ENCODE measurements around the gene MMP7.
A peak's percentile ranks its signal among the peaks of the same experiment; 100 is the strongest.
"Not testable (repeated sequence)": the region's sequence is repeated elsewhere in the genome, so short reads cannot be mapped to it uniquely, and the experiment has no call there.

MMP7 gene

DNA sequence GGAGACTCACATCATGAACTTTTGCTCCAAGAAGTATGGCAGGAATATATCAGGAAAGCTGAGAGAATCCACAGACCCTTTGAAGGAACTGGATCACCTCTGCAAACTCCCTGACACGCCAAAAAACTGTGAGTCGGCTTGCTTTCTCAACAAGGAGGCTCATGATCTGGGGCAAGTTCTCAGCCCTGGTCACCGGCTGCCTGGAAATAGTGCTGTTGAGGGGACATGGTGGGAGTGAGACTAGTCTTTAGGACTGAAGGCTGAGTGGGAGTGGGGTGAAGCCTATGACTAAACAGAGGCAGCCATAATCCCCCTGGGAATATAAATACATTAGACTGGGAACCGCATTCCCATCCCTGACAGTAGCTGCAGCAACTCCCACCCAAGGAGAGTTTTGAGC is 8.4 kb upstream of the MMP7 start:
- no peak for DNase-seq

DNA sequence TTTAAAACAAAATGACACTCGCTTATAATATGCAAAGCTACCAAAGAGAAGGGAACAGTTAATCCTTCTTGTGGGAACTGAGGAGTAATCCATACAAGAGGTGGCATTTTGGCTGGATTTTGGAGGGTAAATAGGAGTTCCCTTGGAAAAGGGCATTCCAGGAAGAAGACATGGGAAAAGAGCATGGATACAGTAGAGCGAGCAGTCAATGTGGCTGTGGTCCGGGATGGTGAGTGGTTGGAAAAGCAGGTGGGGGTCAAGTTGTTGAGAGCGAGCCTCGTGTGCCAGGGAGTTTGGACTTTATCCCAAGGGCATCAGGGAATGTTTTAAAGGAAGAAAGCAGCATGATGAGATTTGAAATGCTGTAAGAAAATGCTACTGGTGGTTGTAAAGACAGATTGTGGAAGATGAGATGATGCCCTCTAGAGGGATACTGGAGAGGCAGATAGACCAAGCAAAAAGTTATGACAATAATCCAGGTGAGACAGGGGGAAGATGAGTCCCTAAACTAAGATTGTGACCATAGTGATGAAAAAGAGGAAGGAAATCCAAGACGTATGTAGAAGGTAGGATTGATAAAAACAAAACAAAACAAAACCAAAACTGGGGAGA is 3.8 kb upstream of the MMP7 start:
- DNase-seq: no peak

DNA sequence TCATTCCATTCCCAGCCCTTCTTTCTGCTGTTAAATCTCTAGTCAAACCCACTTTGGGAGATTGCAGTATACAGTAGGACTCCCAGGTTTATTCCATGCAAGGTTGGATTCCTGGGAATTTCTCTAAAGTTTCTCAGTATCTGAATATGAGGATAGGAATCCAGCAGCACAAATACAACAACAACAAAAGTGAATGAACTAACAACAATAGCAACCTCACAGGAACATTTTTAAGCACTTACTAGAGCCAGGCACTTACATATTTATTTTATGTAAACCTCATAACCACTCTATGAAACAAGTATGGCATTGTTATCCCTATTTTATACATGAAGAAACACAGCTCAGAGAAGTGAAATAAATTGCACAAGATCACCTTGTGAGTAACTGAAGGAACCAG is 1.9 kb downstream of the MMP7 start:
- DNase-seq: no peak

DNA sequence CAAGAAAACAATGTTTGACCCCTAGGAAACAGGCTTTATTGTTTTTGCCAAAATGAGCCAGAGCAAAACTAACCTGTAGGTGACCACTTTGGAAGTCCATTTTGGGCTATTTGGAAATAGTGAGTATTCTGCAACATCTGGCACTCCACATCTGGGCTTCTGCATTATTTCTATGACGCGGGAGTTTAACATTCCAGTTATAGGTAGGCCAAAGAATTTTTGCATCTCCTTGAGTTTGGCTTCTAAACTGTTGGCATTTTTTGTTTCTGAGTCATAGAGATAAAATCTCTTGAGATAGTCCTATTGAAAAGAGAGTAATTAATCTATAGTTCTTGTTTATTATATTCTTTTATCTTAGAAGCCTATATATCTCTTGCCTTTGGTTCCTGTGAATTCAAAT is 2.9 kb downstream of the MMP7 start:
- no peak for DNase-seq

DNA sequence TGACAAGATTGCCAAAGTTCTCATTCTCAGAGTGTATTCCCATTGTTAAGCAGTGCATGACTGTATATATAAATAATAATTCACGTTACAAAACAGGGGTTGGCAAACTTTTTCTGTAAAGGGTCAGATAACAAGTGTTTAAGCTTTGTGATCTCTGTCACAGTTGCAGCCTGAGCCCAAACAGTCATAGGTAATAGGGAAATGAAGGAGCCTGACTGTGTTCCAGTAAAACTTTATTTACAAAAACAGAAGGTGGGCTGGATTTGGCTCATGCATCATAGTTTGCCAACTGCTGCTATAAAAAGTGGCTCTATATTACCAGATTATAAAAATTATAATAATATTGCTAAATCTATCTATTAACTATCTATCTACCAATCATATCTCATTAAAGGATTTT is 3.5 kb downstream of the MMP7 start:
- no peak for DNase-seq

DNA sequence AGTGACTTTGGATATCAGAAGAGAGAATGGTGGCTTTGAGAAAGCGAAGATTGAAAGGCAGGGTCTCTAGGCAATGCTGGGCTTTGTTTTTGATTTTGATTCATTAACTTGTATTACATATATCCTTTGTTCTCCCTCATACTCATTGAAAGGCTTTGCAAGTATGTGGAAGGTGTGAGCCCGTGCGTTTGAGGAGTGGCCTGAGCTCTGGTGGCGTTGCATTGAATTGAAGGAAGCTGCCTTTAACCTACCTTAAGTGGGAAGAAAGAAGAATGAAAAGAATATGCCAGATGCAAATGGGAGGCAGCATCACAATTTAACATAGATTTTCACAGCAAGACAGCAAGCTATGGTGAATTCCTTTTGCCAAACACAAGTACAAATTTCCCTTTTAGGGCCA is 6.7 kb downstream of the MMP7 start:
- DNase-seq: no peak

DNA sequence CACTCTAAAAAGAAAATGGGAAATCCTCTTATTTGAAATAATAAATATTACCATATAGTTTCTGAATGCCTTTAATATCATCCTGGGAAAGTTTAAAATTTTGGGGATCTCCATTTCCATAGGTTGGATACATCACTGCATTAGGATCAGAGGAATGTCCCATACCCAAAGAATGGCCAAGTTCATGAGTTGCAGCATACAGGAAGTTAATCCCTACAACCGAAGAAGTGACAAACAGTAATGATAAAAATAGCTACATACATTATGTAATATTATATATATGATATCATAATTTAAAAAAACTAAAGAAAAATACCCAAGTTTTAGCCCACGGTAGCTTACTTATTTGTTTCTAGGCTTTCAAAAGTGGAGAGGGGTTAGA is 7.4 kb downstream of the MMP7 start:
- DNase-seq: no peak

DNA sequence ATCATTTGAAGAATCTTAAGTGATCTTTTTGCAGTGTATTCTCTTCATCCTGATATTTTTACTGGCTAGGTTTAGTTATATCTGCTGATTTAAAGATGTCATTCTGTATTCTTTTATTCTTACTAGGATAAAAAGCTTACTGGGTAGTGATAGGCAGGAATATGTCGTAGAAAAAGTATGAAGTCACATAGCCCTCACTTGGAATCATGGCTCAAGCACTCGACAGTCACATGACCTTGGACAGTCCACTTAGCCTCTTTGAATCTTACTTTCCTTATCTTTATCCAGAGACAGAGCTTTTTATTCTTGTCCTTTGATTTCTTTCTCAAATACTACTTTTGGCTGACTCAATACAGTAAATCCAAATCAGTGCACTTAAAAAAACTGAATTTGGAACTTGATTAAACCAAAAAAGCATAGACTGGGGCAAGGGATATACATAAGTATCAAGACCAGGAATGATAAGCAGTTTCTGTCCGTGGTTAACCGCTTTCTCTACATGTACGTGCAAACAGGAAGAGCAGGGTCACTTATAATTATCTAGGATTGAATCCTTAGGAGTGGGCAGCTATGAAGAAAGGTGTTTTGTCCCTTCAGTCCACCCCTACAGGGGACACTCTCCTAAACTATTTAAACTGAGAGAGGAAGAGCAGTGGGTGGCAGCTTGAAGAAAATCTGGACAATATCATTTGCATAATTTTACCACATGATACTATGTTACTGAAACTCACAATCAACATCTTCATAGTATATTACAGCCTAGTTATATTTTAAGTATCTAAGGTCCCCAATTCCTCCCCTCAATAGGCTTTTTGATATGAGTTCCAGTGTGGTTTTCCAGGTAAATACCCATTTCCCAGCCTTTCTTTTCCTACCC is 8.0 kb downstream of the MMP7 start:
- DNase-seq: no peak

DNA sequence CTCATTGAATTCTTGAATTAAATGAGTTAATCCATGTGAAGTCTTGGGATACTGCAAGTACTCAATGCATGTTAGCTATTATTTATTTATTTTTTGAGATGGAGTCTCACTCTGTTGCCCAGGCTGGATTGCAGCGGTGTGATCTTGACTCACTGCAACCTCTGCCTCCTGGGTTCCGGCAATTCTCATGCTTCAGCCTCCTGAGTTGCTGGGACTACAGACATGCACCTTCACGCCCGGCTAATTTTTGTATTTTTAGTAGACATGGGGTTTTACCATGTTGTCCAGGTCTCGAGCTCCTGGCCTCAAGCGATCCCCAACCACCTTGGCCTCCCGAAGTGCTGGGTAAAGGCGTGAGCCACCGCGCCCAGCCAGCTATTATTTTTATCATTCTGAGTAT is 9.4 kb downstream of the MMP7 start:
- no peak for DNase-seq

DNA sequence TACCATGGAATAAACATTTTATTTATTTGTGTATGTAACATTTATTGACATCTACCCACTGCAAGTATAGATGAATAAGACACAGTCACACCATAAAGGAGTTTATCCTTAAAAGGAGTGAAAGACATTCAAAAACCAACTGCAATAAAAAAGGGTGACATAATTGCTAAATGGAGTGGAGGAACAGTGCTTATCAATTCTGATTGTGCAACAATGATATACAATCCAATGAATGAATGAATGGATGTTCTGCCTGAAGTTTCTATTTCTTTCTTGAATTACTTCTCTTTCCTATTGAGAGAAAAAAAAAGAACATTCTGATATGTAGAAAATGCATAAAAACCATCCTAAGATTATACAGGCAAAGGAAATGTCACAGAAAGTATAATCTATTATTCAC is 10.0 kb downstream of the MMP7 start:
- DNase-seq: no peak

DNA sequence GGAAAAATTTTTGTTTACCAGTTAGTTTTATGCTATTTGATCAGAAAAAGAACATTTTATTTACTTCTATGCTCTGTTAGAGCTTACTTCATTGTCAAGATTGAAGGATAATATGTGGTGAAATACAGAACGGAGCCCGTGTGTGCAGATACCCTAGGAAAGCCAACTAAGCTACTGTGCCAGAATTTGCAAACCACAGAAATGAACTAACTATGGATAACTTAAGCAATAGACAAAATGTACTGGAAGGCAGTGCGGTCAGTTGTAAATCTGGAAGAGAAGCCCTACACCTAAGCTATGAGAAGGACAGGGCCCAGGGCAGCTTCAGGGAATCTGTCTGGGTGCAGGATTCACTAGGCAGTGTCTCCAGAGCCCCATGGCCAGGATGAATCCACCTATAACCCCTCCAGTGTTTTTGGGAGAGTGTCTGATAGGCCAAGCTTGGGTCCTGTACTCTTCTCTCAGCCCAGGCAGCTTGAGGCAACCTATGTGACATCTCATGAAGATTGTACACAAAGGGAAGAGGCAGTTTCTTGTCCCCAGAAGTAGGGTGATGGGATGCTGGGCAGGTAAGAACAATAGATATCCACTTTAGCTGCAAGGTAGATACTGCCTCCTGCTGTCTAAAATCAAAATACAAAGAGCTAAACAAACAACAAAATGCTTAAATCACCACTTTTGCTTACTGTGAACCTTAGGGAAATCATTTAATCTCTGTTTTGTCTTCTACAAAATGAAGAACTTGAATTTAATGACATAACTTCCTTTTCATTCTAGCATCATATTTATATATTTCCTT is 12.1 kb downstream of the MMP7 start:
- DNase-seq: no peak

DNA sequence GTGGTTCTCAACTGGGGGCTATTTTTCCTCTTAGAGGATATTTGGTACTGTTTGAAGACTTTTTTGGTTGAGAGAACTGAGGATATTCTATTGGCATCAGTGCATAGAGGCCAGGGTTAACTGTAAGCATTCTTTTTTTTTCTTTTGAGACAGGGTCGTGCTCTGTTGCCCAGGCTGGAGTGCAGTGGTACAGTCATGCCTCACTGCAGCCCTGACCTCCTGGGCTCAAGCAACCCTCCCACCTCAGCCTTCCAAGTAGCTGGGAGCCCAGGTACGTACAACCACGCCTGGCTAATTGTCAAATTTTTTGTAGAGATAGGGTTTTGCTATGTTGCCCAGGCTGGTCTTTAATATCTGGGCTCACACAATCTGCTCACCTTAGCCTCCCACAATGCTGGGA is 12.9 kb downstream of the MMP7 start:
- DNase-seq: no peak

DNA sequence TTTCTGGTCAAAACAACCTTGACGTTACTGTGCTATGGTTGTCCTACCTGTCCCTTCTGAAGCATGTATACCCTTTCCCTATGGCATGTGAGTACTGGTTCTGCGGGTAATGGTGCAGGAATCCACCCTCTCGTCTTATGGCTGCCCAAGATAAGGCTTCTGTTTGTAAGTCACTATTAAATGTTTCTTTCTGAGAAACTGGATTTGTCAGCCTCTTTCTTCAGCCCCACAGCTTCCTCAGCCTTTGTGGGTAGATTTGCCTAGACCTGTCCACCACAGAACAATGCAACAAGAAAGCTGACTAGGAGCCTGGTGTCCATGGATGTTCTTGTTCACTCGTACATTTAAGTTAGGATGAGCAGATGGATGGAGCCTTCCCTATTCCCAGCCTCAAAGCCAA is 14.4 kb downstream of the MMP7 start:
- DNase-seq: no peak

DNA sequence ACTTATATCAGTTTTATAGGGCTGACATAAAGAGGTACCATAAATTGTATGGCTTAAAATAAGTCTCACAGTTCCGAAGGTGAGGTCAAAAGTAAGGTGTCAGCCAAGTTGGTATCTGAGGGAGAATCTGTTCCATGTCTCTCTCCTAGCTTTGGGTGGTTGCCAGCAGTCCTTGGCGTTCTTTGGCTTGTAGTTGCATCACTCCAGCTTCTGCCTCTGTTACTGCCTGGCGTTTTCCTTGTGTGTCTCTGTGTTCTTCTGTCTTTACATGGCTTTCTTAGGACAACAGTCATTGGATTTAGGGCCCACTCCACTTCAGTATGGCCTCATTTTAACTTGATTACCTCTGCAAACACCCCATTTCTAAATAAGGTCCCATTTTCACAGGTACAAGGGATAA is 16.7 kb downstream of the MMP7 start:
- no peak for DNase-seq

DNA sequence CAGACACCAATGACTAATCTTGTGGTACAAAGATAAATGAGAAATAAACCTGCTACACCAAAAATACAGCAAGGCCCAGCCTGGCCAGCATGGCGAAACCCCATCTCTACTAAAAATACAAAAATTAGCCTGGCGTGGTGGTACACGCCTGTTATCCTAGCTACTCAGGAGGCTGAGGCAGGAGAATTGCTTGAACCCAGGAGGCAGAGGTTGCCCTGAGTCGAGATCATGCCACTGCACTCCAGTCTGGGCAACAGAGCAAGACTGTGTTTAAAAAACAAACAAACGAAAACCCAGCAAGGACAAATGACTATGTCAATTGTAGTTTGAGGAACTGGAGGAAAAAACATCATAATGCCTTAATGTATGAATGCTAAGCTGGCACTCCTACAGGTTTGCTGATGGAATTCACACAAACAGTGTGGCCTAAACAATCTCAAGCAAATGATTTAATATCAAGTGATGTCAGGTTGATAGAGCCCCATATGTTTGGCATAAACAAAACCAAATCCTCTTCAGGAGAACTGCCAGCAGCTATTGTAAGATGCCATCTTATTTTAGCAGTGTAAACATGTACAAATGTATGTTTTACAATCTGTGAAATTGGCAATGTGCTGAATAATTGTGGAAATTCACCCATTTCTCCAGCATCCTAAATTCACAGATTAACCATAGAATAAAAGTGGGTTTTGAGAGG is 20.0 kb downstream of the MMP7 start:
- no peak for DNase-seq

DNA sequence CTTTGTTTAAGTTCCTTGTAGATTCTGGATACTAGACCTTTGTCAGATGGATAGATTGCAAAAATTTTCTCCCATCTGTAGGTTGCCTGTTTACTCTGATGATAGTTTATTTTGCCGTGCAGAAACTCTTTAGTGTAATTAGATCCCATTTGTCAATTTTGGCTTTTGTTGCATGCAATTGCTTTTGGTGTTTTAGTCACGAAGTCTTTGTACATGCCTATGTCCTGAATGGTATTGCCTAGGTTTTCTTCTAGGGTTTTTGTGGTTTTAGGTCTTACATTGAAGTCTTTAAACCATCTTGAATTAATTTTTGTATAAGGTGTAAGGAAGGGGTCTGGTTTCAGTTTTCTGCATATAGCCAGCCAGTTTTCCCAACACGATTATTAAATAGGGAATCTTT is 27.7 kb downstream of the MMP7 start:
- not testable (repeated sequence) for DNase-seq

DNA sequence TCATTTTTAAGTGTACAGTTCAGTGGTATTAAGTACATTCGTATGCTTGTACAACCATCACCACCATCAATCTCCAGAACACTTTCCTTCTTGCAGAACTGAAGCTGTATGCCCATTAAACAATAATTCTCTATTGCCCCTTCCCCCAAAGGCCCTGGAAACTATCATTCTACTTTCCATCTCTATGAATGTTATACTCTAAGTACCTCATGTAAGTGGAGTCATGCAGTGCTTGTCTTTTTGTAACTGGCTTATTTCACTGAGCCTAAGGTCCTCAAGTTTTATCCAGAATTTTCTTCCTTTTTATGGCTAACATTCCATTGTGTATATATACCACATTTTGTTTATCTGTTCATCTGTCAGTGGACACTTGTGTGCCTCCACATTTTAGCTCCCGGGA is 29.7 kb downstream of the MMP7 start:
- DNase-seq: no peak

DNA sequence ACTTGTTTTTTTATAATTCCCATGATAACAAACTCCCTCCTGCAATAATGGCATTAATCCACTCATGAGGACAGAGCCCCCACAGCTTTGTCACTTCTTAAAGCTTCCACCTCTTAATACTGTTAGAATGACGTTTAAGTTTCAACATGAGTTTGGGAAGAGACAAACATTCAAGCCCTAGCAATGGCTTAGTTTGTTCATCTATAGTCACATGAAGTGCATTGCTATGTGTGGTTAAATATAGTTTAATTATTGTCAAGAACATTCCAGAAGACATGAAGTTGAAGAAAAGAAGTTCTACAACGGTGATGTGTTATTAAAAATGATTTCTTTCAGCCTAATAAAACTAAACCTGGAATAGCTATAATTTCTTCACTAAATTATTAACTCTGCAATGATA is 30.6 kb downstream of the MMP7 start:
- no peak for DNase-seq

DNA sequence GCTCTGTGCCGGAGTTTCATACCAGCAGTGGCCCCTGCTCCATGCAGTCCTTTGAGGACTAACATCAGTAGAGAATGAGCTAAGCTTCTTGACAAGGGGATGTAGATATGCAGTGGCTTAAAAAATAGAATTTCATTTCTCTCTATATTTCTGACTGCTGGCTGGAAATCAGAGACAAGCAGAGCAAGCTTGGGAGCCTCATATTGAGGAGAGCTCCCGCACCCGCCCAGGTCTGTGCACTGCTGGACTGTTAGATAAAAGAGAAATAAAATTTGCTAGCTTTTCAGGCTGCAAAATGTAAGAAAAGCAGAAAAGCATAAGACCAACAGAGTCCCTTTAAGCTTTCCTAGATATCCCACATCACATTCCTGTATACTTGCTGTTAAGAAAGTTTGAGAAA is 31.4 kb downstream of the MMP7 start:
- no peak for DNase-seq

DNA sequence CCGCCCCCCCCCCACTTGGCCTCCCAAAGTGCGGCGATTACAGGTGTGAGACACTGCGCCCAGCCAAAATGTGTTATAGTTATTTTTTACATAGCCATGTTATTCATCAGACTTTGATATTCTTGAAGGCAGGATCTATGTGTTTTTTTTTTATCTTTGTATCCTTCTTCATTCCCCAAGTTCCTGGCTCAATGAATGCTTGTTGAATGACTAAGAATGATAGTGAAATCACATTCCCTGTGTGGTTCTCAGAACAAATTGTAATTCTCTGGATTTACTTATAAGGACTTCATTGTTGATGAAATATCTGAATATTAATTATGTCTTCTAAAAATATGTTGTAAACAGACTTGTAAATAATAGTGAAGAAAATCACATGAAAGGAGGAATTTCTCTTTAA is 33.5 kb downstream of the MMP7 start:
- DNase-seq: no peak

DNA sequence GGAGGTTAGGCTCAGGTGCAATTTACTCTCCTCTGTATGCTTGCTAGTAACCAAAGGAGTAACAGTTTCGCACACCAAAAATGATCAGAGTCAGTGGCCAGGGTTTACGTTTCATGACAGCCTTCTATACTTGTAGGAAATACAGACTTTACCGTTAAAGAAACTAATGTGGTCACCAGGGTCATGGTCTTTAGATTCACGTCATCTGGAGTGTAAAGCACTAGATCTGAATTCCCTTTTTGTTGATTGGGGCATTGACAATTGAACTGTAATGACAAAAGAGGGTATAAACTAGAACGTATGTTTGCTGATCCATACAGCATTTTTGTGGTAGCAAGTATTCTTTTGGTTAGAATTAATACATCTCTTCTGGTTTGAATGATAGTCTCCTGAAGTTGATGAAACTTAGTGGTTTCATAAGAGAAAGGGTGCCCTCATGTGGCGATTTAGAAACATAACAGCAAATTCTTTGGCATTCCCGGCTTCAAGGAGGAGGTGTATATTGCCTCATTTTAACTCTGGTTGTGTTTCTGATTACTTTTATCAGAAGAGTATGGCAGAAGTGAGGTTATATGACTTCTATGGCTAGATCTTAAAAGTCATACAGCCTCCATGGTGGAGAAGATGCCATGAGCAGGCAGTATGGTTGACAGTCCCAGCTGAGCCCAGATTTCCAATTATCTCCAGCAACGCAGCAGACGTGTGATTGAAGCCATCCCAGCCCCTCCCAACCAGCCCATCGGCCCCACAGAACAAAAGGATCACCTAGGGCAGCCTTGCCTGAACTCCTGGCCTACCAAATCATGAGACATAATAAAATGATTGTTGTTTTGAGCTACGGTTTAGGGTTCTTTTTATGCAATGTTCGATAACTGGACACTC is 35.1 kb downstream of the MMP7 start:
- DNase-seq: peak; percentile 63

DNA sequence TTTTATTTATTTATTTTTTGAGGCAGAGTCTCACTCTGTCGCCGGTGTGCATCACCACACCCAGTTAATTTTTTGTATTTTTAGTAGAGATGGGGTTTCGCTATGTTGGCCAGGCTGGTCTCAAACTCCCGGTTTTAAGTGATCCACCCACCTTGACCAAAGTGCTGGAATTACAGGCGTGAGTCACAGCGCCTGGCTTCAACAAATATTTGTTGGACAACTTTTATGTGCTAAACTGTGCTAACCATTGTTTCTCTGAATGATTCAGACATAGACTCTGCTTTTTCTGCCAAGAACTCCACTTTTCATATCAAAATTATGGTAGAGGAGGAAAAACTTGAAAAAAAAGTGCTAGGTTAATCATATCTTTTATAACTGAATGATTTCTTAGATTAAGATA is 36.3 kb downstream of the MMP7 start:
- DNase-seq: no peak

Data from NCI-H2171 treated with DMSO at 0.1 percent for 48 hours (cell line).